Measurements from ENCODE around the gene FAM3A. TPM values are rescaled to one million over a fixed set of nuclear protein-coding genes. Genes with fewer than 3 reads are reported as not detected.

FAM3A gene
- total RNA-seq, 4 donors from 2014 or later, result 62.7 to 112 (median 72.5) TPM

DNA sequence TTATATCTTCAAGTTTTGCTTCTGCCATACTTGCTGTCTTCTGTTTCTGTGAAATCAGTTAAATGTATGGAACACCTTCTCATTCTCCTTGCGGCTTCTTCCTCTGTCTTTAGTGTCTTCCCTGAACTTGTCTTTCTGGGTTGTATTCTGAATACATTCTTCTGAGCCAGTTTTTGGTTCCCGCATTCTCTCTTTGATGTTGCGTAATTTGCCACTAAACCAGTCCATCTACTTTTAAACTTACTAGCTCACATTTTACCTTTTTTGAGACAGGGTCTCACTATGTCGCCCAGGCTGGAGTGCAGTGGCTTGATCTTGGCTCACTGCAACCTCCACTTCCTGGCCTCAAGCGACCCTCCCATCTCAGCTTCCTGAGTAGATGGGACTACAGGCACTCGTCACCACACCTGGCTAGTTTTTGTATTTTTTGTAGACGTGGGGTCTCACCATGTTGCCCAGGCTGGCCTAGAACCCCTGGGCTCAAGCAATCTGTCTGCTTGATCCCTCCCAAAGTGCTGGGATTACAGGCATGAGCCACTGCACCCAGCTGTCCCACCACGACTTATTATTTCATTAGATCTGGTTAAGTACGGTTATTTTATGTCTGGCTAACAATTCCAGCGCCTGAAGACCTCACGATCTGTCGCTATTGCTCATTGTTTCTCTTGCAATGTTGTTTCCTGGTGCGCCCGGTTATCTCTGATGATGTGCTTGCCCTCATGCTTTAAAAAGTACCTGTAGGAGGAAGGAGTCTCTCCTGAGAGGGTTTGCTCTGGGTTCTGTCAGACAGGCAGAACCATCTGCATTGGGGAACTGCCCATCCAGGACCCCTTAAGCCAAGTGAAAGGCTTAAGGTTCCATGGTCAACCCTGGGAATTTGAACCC lies 9.8 kb upstream of the FAM3A start:
- peaks cover 0 to 12% (median 3%) of the 10 kb centered on the region in 4 donors for H3K4me1 ChIP-seq
- WGBS, 2 donors (ENCODE audit: low coverage in 1 of 2), result 79 to 100% methylated on average over 2 to 14 of the region's 14 CpGs
- no peak overlapping the region for H3K27ac ChIP-seq

GRCh38 chrX:154519389-154519788 lies 3.4 kb upstream of the FAM3A start:
- Histone ChIP-seq H3K36me3 (no peaks in the 10 kb centered on the region), H3K27me3 (no peaks in the 10 kb centered on the region), H3K27ac (no peak overlapping the region), H3K9me3 (no peaks in the 10 kb centered on the region), H3K4me1 (peaks cover 5 to 24% (median 12%) of the 10 kb centered on the region in 4 donors), H3K4me3 (no peak overlapping the region)
- intact Hi-C loops (cut with DNase I; ENCODE audit: low total_unique reads) (no loop called here), in situ Hi-C loops (cut with MboI; ENCODE audit: low pct_ligation_motif_present in 1 of 4, low pct_unique_long_range_greater_than_20kb in 1 of 4, low sequenced_read_pairs in 3 of 4) (no loop called here)
- 89% methylated on average over 8 of the region's 8 CpGs; no CpG with 5 or more reads in 1 of the 2 donors for WGBS, 2 donors (ENCODE audit: low coverage in 1 of 2)
- DNase-seq, result no peak
- TF ChIP-seq POLR2A (IDR thresholded peaks at IDR 0.05), result no peak
- no peak for TF ChIP-seq EP300 (IDR thresholded peaks at IDR 0.05; ENCODE audit: low read depth)
- TF ChIP-seq, protein P1, sequence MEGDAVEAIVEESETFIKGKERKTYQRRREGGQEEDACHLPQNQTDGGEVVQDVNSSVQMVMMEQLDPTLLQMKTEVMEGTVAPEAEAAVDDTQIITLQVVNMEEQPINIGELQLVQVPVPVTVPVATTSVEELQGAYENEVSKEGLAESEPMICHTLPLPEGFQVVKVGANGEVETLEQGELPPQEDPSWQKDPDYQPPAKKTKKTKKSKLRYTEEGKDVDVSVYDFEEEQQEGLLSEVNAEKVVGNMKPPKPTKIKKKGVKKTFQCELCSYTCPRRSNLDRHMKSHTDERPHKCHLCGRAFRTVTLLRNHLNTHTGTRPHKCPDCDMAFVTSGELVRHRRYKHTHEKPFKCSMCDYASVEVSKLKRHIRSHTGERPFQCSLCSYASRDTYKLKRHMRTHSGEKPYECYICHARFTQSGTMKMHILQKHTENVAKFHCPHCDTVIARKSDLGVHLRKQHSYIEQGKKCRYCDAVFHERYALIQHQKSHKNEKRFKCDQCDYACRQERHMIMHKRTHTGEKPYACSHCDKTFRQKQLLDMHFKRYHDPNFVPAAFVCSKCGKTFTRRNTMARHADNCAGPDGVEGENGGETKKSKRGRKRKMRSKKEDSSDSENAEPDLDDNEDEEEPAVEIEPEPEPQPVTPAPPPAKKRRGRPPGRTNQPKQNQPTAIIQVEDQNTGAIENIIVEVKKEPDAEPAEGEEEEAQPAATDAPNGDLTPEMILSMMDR (IDR thresholded peaks at IDR 0.05), result no peak
- no peak for TF ChIP-seq POLR2AphosphoS5 (IDR thresholded peaks at IDR 0.05)

More for the DNA sequence above, 9.8 kb upstream of the FAM3A start:
- in situ Hi-C loops (cut with MboI; ENCODE audit: low pct_ligation_motif_present in 1 of 4, low pct_unique_long_range_greater_than_20kb in 1 of 4, low sequenced_read_pairs in 3 of 4) (loop anchor here in 3 of 4 donors (25.0 kb wide), 3 partner anchors 114 to 1564 kb away; partner anchors contain the start of genes DNASE1L1 (in 3 of the 3), TAFAZZIN (in 3 of the 3), HCFC1 (in 1 of the 3) and TMEM187 (in 1 of the 3)), intact Hi-C loops (cut with DNase I; ENCODE audit: low total_unique reads) (no loop called here)
- no peak for DNase-seq
- TF ChIP-seq, protein P1 (IDR thresholded peaks at IDR 0.05), result no peak
- TF ChIP-seq EP300 (IDR thresholded peaks at IDR 0.05; ENCODE audit: low read depth), result no peak
- TF ChIP-seq POLR2A (IDR thresholded peaks at IDR 0.05), result no peak
- Histone ChIP-seq H3K9me3 (no peaks in the 10 kb centered on the region), H3K27me3 (no peaks in the 10 kb centered on the region), H3K4me3 (no peak overlapping the region), H3K36me3 (no peaks in the 10 kb centered on the region)

- H3K4me3 ChIP-seq, result peak overlapping the region in 3 of 4 donors; percentile 27 to 78 (median 57)
- WGBS, 2 donors (ENCODE audit: low coverage in 1 of 2), result 62% methylated on average over 25 of the region's 25 CpGs; no CpG with 5 or more reads in 1 of the 2 donors
- peak; percentile 28 for DNase-seq
- intact Hi-C loops (cut with DNase I; ENCODE audit: low total_unique reads), result no loop called here
- TF ChIP-seq POLR2A (IDR thresholded peaks at IDR 0.05), result no peak
- TF ChIP-seq POLR2AphosphoS5 (IDR thresholded peaks at IDR 0.05), result no peak
- TF ChIP-seq EP300 (IDR thresholded peaks at IDR 0.05; ENCODE audit: low read depth), result no peak
- TF ChIP-seq, protein P1 (IDR thresholded peaks at IDR 0.05), result no peak
- H3K9me3 ChIP-seq, result no peaks in the 10 kb centered on the region
- H3K4me1 ChIP-seq, result peaks cover 5 to 24% (median 12%) of the 10 kb centered on the region in 4 donors
- in situ Hi-C loops (cut with MboI; ENCODE audit: low pct_ligation_motif_present in 1 of 4, low pct_unique_long_range_greater_than_20kb in 1 of 4, low sequenced_read_pairs in 3 of 4), result no loop called here
- no peaks in the 10 kb centered on the region for H3K36me3 ChIP-seq
- no peaks in the 10 kb centered on the region for H3K27me3 ChIP-seq
- H3K27ac ChIP-seq, result peak overlapping the region; percentile 93 to 98 (median 96)
These were observed 1.2 kb upstream of the FAM3A start for GRCh38 chrX:154517101-154517781.

DNA sequence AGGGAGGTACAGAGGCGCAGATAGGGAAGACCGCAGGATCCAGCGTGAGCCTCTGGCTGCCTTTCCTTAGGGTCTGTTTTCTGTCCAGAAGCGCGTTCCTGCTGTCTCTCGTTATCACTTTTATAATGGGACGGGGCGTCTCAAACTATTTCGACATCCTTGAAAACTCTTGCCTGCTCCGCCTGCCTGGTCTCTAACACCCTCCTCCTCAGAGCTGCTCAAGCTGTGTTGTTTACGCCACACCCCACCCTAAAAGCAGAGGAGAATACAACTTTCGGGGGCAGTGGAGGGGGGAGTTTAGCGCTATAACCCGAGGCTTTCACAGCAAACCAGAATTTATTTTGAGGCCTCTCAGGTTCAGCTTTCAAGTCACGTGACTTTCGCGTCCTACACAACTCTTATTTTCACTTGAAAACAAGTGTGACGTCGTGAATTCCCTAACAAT lies 646 bp upstream of the FAM3A start:
- intact Hi-C loops (cut with DNase I; ENCODE audit: low total_unique reads), result no loop called here
- Histone ChIP-seq H3K4me3 (peak overlapping the region; percentile 7 to 78 (median 42)), H3K27ac (peak overlapping the region; percentile 93 to 98 (median 96)), H3K4me1 (peaks cover 5 to 24% (median 12%) of the 10 kb centered on the region in 4 donors), H3K36me3 (no peaks in the 10 kb centered on the region), H3K9me3 (no peaks in the 10 kb centered on the region), H3K27me3 (no peaks in the 10 kb centered on the region)
- WGBS, 2 donors (ENCODE audit: low coverage in 1 of 2), result 47% methylated on average over 19 of the region's 19 CpGs; no CpG with 5 or more reads in 1 of the 2 donors
- DNase-seq, result no peak
- in situ Hi-C loops (cut with MboI; ENCODE audit: low pct_ligation_motif_present in 1 of 4, low pct_unique_long_range_greater_than_20kb in 1 of 4, low sequenced_read_pairs in 3 of 4), result no loop called here
- TF ChIP-seq POLR2A (IDR thresholded peaks at IDR 0.05), result no peak

All from transverse colon (tissue), 4 donors.